Nephron (organoid): ENCODE results near the gene DOCK6.

ENCODE experiments used
- H3K27ac Mint-ChIP-seq, 3 experiments: 2 replicates each; pipeline ENCODE4 v1.8.0; 2020; ENCODE audit warnings: mixed read lengths in 3 of 3, mild to moderate bottlenecking in 2 of 3, moderate library complexity in 1 of 3
- H3K27me3 Mint-ChIP-seq: 2 replicates; pipeline ENCODE4 v1.8.0; 2021; ENCODE audit warnings: low read depth, mild to moderate bottlenecking, moderate library complexity, mixed read lengths
- H3K36me3 Mint-ChIP-seq: 2 replicates; pipeline ENCODE4 v1.8.0; 2020; ENCODE audit warnings: low read depth, mixed read lengths
- H3K4me1 Mint-ChIP-seq: 2 replicates; pipeline ENCODE4 v1.8.0; 2020; ENCODE audit warnings: mixed read lengths
- H3K4me3 Mint-ChIP-seq, 3 experiments: 2 replicates each; pipeline ENCODE4 v1.8.0; 2020; ENCODE audit warnings: mild to moderate bottlenecking in 3 of 3, mixed read lengths in 3 of 3, moderate library complexity in 2 of 3
- H3K9me3 Mint-ChIP-seq: 2 replicates; pipeline ENCODE4 v1.8.0; 2020; ENCODE audit warnings: mixed read lengths
- CTCF ChIP-seq, 3 experiments: fragments of 200-600 bp; sonication (generic); IDR thresholded peaks; one replicate each; pipeline ENCODE4 v1.5.0; 2021; ENCODE audit warnings: antibody characterized with exemption in 3 of 3; ENCODE audit not compliant: unreplicated experiment in 3 of 3

DOCK6 gene

GRCh38 chr19:11204076-11204602 is 58.2 kb downstream of the DOCK6 start:
- Mint-ChIP-seq H3K9me3 (no peaks in the 10 kb centered on the region), H3K4me3 (no peak overlapping the region), H3K4me1 (peaks cover 9% of the 10 kb centered on the region), H3K27ac (peak overlapping the region in 2 of 3 experiments; percentile 87), H3K36me3 (peaks cover 15% of the 10 kb centered on the region), H3K27me3 (no peaks in the 10 kb centered on the region)
- TF ChIP-seq CTCF (IDR thresholded peaks at IDR 0.05; ENCODE audit: unreplicated experiment in 3 of 3): no peak

- H3K4me1 Mint-ChIP-seq: peaks cover 9% of the 10 kb centered on the region
- H3K27me3 Mint-ChIP-seq: no peaks in the 10 kb centered on the region
- peak; percentile 67 to 72 (median 68) for TF ChIP-seq CTCF (IDR thresholded peaks at IDR 0.05; ENCODE audit: unreplicated experiment in 3 of 3)
- H3K9me3 Mint-ChIP-seq: no peaks in the 10 kb centered on the region
- no peak overlapping the region for H3K4me3 Mint-ChIP-seq
- H3K27ac Mint-ChIP-seq: peak overlapping the region in 2 of 3 experiments; percentile 87
- peaks cover 15% of the 10 kb centered on the region for H3K36me3 Mint-ChIP-seq
These were observed 58.9 kb downstream of the DOCK6 start for GRCh38 chr19:11203194-11204075.

- Mint-ChIP-seq H3K9me3 (no peaks in the 10 kb centered on the region), H3K4me3 (no peak overlapping the region), H3K27ac (peak overlapping the region in 2 of 3 experiments; percentile 47 to 87), H3K4me1 (peaks cover 9% of the 10 kb centered on the region), H3K27me3 (no peaks in the 10 kb centered on the region), H3K36me3 (peaks cover 15% of the 10 kb centered on the region)
- TF ChIP-seq CTCF (IDR thresholded peaks at IDR 0.05; ENCODE audit: unreplicated experiment in 3 of 3): no peak
These were observed 59.7 kb downstream of the DOCK6 start for GRCh38 chr19:11202488-11203193.

GRCh38 chr19:11201791-11202190 is 60.5 kb downstream of the DOCK6 start:
- peaks cover 15% of the 10 kb centered on the region for H3K36me3 Mint-ChIP-seq
- peaks cover 9% of the 10 kb centered on the region for H3K4me1 Mint-ChIP-seq
- H3K27me3 Mint-ChIP-seq: no peaks in the 10 kb centered on the region
- no peak overlapping the region for H3K4me3 Mint-ChIP-seq
- no peak overlapping the region for H3K27ac Mint-ChIP-seq
- no peaks in the 10 kb centered on the region for H3K9me3 Mint-ChIP-seq
- TF ChIP-seq CTCF (IDR thresholded peaks at IDR 0.05; ENCODE audit: unreplicated experiment in 3 of 3): no peak

GRCh38 chr19:11200931-11201330 is 61.4 kb downstream of the DOCK6 start:
- H3K36me3 Mint-ChIP-seq: peaks cover 10% of the 10 kb centered on the region
- TF ChIP-seq CTCF (IDR thresholded peaks at IDR 0.05; ENCODE audit: unreplicated experiment in 3 of 3): no peak
- H3K9me3 Mint-ChIP-seq: no peaks in the 10 kb centered on the region
- peaks cover 9% of the 10 kb centered on the region for H3K4me1 Mint-ChIP-seq
- no peak overlapping the region for H3K27ac Mint-ChIP-seq
- no peaks in the 10 kb centered on the region for H3K27me3 Mint-ChIP-seq
- H3K4me3 Mint-ChIP-seq: peak overlapping the region in 1 of 3 experiments; percentile 17
